Dedifferentiated amniotic fluid mesenchymal stem cell (primary cell): ENCODE data around the gene ORC2.
A peak's percentile ranks its signal among the peaks of the same experiment; 100 is the strongest.
"Not testable (repeated sequence)": the region's sequence is repeated elsewhere in the genome, so short reads cannot be mapped to it uniquely, and the experiment has no call there.

Experiments
- DNase-seq: peaks from one replicate; pipeline ENCODE4 v3.0.0-alpha.2; 2016; ENCODE audit errors: extremely low spot score

Gene ORC2

GRCh38 chr2:200963124-200963917 is at the start of gene ORC2:
TSS of gene ORC2 (minus strand) at chr2:200963660. CDS start at chr2:200958123, 5,537 bp downstream.
- DNase-seq: peak; percentile 91

GRCh38 chr2:201008296-201008829 is 44.9 kb upstream of the ORC2 start:
- no peak for DNase-seq

- DNase-seq: no peak
Measured at GRCh38 chr2:201007584-201007998, 44.1 kb upstream of the ORC2 start.

GRCh38 chr2:201006704-201007103 is 43.2 kb upstream of the ORC2 start:
- no peak for DNase-seq

- DNase-seq: no peak
Measured at GRCh38 chr2:201004370-201004769, 40.9 kb upstream of the ORC2 start.

GRCh38 chr2:200993097-200993496 is 29.6 kb upstream of the ORC2 start:
- no peak for DNase-seq

GRCh38 chr2:200987137-200987536 is 23.7 kb upstream of the ORC2 start:
- DNase-seq: no peak

GRCh38 chr2:200985799-200986198 is 22.3 kb upstream of the ORC2 start:
- DNase-seq: peak; percentile 28

GRCh38 chr2:200976710-200977109 is 13.2 kb upstream of the ORC2 start:
- DNase-seq: no peak

GRCh38 chr2:200975672-200976071 is 12.2 kb upstream of the ORC2 start:
- DNase-seq: no peak

GRCh38 chr2:200970057-200970456 is 6.6 kb upstream of the ORC2 start:
- not testable (repeated sequence) for DNase-seq

GRCh38 chr2:200968735-200969134 is 5.3 kb upstream of the ORC2 start:
- no peak for DNase-seq

- no peak for DNase-seq
Measured at GRCh38 chr2:200968162-200968561, 4.7 kb upstream of the ORC2 start.

GRCh38 chr2:200966770-200967169 is 3.3 kb upstream of the ORC2 start:
- DNase-seq: peak; percentile 64

- DNase-seq: no peak
Measured at GRCh38 chr2:200964498-200964897, 1.0 kb upstream of the ORC2 start.

GRCh38 chr2:200963918-200964252 is 425 bp upstream of the ORC2 start:
- DNase-seq: not testable (repeated sequence)

GRCh38 chr2:200962811-200963123 is 693 bp downstream of the ORC2 start:
- DNase-seq: no peak

GRCh38 chr2:200961674-200962073 is 1.8 kb downstream of the ORC2 start:
- no peak for DNase-seq

GRCh38 chr2:200950378-200950777 is 13.1 kb downstream of the ORC2 start:
- no peak for DNase-seq

GRCh38 chr2:200945395-200945729 is 18.1 kb downstream of the ORC2 start:
- no peak for DNase-seq

- peak; percentile 66 for DNase-seq
Measured at GRCh38 chr2:200944467-200945394, 18.7 kb downstream of the ORC2 start.

GRCh38 chr2:200943527-200944105 is 19.8 kb downstream of the ORC2 start:
- DNase-seq: no peak
